ENCODE measurements around the gene ZNF350. TPM values are rescaled to one million over a fixed set of nuclear protein-coding genes. Genes with fewer than 3 reads are reported as not detected.

The ZNF350 gene
- total and polyA plus RNA-seq, 4 donors, result 2.1 to 4.9 (median 3.6) TPM

- TF ChIP-seq REST (IDR thresholded peaks at IDR 0.05) (peak; percentile 46), ZBTB33 (IDR thresholded peaks at IDR 0.05) (peak; percentile 97), ATF3 (IDR thresholded peaks at IDR 0.05) (peak; percentile 59)
These were observed 59.6 kb downstream of the ZNF350 start, which contains the start of gene ZNF613 (continued) for GRCh38 chr19:51926784-51927741.

- Histone ChIP-seq H3K4me3 (ENCODE audit: low read depth in 1 of 3, low read length in 3 of 3) (peak overlapping the region; percentile 68 to 95 (median 78)), H3K27me3 (ENCODE audit: control insufficient read depth in 4 of 4, insufficient read depth in 4 of 4, low read length in 3 of 4) (no peaks in the 10 kb centered on the region), H3K27ac (ENCODE audit: low read depth in 1 of 2, low read length in 2 of 2) (peak overlapping the region; percentile 90 to 97), H3K36me3 (ENCODE audit: control insufficient read depth in 4 of 4, insufficient read depth in 3 of 4, low read depth in 1 of 4, low read length in 3 of 4) (peaks cover 0 to 17% (median 14%) of the 10 kb centered on the region in 4 donors), H3K4me1 (ENCODE audit: control insufficient read depth in 4 of 4, insufficient read depth in 4 of 4, low read length in 3 of 4) (peaks cover 3 to 10% (median 5%) of the 10 kb centered on the region in 4 donors), H3K9me3 (ENCODE audit: control insufficient read depth in 4 of 4, low read length in 3 of 4) (peaks cover 18 to 33% (median 27%) of the 10 kb centered on the region in 4 donors), H3K9ac (ENCODE audit: low read depth in 1 of 2, low read length in 2 of 2) (no peak overlapping the region)
- no peak for TF ChIP-seq YY1 (IDR thresholded peaks at IDR 0.05)
- DNase-seq (ENCODE audit: low spot score), result no peak
- 28% methylated on average over 11 of the region's 11 CpGs for WGBS
These were observed 60.2 kb downstream of the ZNF350 start for GRCh38 chr19:51926426-51926783.

- DNase-seq (ENCODE audit: low spot score), result no peak
- Histone ChIP-seq H3K27ac (ENCODE audit: low read depth in 1 of 2, low read length in 2 of 2) (no peak overlapping the region), H3K9me3 (ENCODE audit: control insufficient read depth in 4 of 4, low read length in 3 of 4) (peaks cover 37 to 57% (median 48%) of the 10 kb centered on the region in 4 donors), H3K36me3 (ENCODE audit: control insufficient read depth in 4 of 4, insufficient read depth in 3 of 4, low read depth in 1 of 4, low read length in 3 of 4) (no peaks in the 10 kb centered on the region), H3K4me3 (ENCODE audit: low read depth in 1 of 3, low read length in 3 of 3) (peak overlapping the region in 2 of 3 donors; percentile 30 to 43), H3K4me1 (ENCODE audit: control insufficient read depth in 4 of 4, insufficient read depth in 4 of 4, low read length in 3 of 4) (peaks cover 0 to 3% (median 0%) of the 10 kb centered on the region in 4 donors), H3K27me3 (ENCODE audit: control insufficient read depth in 4 of 4, insufficient read depth in 4 of 4, low read length in 3 of 4) (no peaks in the 10 kb centered on the region), H3K9ac (ENCODE audit: low read depth in 1 of 2, low read length in 2 of 2) (no peak overlapping the region)
- TF ChIP-seq MAX (IDR thresholded peaks at IDR 0.05) (no peak), TAF1 (conservative IDR thresholded peaks at IDR 0.05) (no peak), RXRA (IDR thresholded peaks at IDR 0.05) (no peak), REST (IDR thresholded peaks at IDR 0.05) (no peak), ZBTB33 (IDR thresholded peaks at IDR 0.05) (no peak), NR2F2 (IDR thresholded peaks at IDR 0.05) (no peak), GABPA (IDR thresholded peaks at IDR 0.05 in 1 of 2, conservative IDR thresholded peaks at IDR 0.05 in 1 of 2) (no peak), RAD21 (IDR thresholded peaks at IDR 0.05) (no peak)
- 90% methylated on average over 8 of the region's 8 CpGs for WGBS
These were observed 64.7 kb downstream of the ZNF350 start for GRCh38 chr19:51921949-51922348.

Measured in liver (tissue), 9 donors.